HepG2 (cell line): ENCODE data around the gene SCN9A. TPM values are rescaled to one million over a fixed set of nuclear protein-coding genes. Genes with fewer than 3 reads are reported as not detected.

ENCODE experiments used
- ARNT2 ChIP-seq: sonication (generic); formaldehyde crosslinking; IDR thresholded peaks from 2 replicates; pipeline ENCODE4 v1.8.0; 2022; ENCODE audit warnings: mild to moderate bottlenecking, low read depth, missing genetic modification reagents, moderate library complexity
- CBX1 ChIP-seq: IDR thresholded peaks from one replicate; pipeline ENCODE4 v1.6.1; 2016; ENCODE audit warnings: antibody characterized with exemption, low read depth
- CREB3 ChIP-seq: sonication (generic); formaldehyde crosslinking; IDR thresholded peaks from 2 replicates; pipeline ENCODE4 v1.5.0; 2020; ENCODE audit warnings: missing genetic modification reagents
- FIP1L1 ChIP-seq: fragments of 200-400 bp; formaldehyde crosslinking; IDR thresholded peaks from 2 replicates; pipeline ENCODE4 v1.6.1; 2018; ENCODE audit warnings: low read depth, mild to moderate bottlenecking, low read length, moderate library complexity, borderline replicate concordance; ENCODE audit not compliant: insufficient read depth
- HDAC2 ChIP-seq: sonication (generic); formaldehyde crosslinking; IDR thresholded peaks from 2 replicates; pipeline ENCODE4 v1.4.0; 2020; ENCODE audit warnings: missing genetic modification reagents
- HNF4A ChIP-seq: sonication (generic); formaldehyde crosslinking; IDR thresholded peaks from 2 replicates; pipeline ENCODE4 v1.4.0; 2020; ENCODE audit warnings: missing genetic modification reagents
- JUN ChIP-seq: sonication (generic); formaldehyde crosslinking; IDR thresholded peaks from 2 replicates; pipeline ENCODE4 v1.4.0; 2020; ENCODE audit warnings: mild to moderate bottlenecking, missing genetic modification reagents
- MED13 ChIP-seq: sonication (generic); formaldehyde crosslinking; IDR thresholded peaks from 2 replicates; pipeline ENCODE4 v1.5.0; 2020; ENCODE audit warnings: missing genetic modification reagents
- MEIS1 ChIP-seq: sonication (generic); formaldehyde crosslinking; IDR thresholded peaks from 2 replicates; pipeline ENCODE4 v1.9.0; 2021; ENCODE audit warnings: mild to moderate bottlenecking, missing genetic modification reagents, moderate library complexity, borderline replicate concordance
- PBX3 ChIP-seq: sonication (generic); formaldehyde crosslinking; IDR thresholded peaks from 2 replicates; pipeline ENCODE4 v1.8.1; 2023; ENCODE audit warnings: missing genetic modification reagents, inconsistent platforms, borderline replicate concordance
- PHF21A ChIP-seq: sonication (generic); formaldehyde crosslinking; IDR thresholded peaks from 2 replicates; pipeline ENCODE4 v1.5.0; 2020; ENCODE audit warnings: mild to moderate bottlenecking, missing genetic modification reagents
- RAD21 ChIP-seq: fragments of 450-650 bp; formaldehyde crosslinking; IDR thresholded peaks from 2 replicates; pipeline ENCODE4 v1.5.0; 2020; ENCODE audit warnings: mild to moderate bottlenecking
- RFX3 ChIP-seq: IDR thresholded peaks from 2 replicates; pipeline ENCODE4 v1.6.1; 2016; ENCODE audit warnings: missing biosample characterization, missing genetic modification reagents
- RXRB ChIP-seq: IDR thresholded peaks from 2 replicates; pipeline ENCODE4 v1.6.1; 2016; ENCODE audit warnings: borderline replicate concordance, missing genetic modification reagents, missing compliant biosample characterization
- TRAFD1 ChIP-seq: sonication (generic); formaldehyde crosslinking; IDR thresholded peaks from 2 replicates; pipeline ENCODE4 v1.5.1; 2020; ENCODE audit warnings: missing genetic modification reagents, mild to moderate bottlenecking, borderline replicate concordance
- ZNF160 ChIP-seq: sonication (generic); formaldehyde crosslinking; IDR thresholded peaks from 2 replicates; pipeline ENCODE4 v1.8.0; 2022; ENCODE audit warnings: mild to moderate bottlenecking, inconsistent platforms, missing genetic modification reagents
- ZNF251 ChIP-seq: sonication (generic); formaldehyde crosslinking; IDR thresholded peaks from 2 replicates; pipeline ENCODE4 v1.9.0; 2021; ENCODE audit warnings: mild to moderate bottlenecking, missing genetic modification reagents
- ZNF275 ChIP-seq: sonication (generic); formaldehyde crosslinking; IDR thresholded peaks from 2 replicates; pipeline ENCODE4 v1.8.0; 2022; ENCODE audit warnings: missing genetic modification reagents, mild to moderate bottlenecking, inconsistent platforms, borderline replicate concordance
- ZNF383 ChIP-seq: sonication (generic); formaldehyde crosslinking; IDR thresholded peaks from 2 replicates; pipeline ENCODE4 v1.4.0; 2020; ENCODE audit warnings: missing genetic modification reagents, mild to moderate bottlenecking, borderline replicate concordance
- ZNF644 ChIP-seq: IDR thresholded peaks from 2 replicates; pipeline ENCODE4 v1.6.1; 2016; ENCODE audit warnings: low read depth
- polyA plus RNA-seq, 8 experiments: library from polyadenylated mRNA; depleted of rRNA in 3 of 8; stranded (reverse) in 7 of 8; unstranded in 1 of 8; fragments of >200 nt; fragmentation: Illumina TruSeq in 4 of 8; extraction: Trizol in 4 of 8; gene quantifications; 2 replicates each; pipeline versions ENCODE4 v1.2.1 to v1.2.3, GENCODE V29; 2011 to 2016; ENCODE audit warnings: low read depth in 4 of 8, missing spikeins in 1 of 8, mixed read lengths in 1 of 8; ENCODE audit not compliant: insufficient read depth in 1 of 8
- total RNA-seq, 5 experiments: library from RNA; depleted of rRNA; stranded (reverse); fragments of >200 nt; fragmentation: Illumina TruSeq; extraction: Trizol; gene quantifications; 2 replicates each; pipeline ENCODE4 v1.2.3, GENCODE V29; 2016; ENCODE audit warnings: low read depth in 1 of 5
- TF ChIP-seq, protein P1 (sequence below): sonication (generic); formaldehyde crosslinking; IDR thresholded peaks from 2 replicates; pipeline ENCODE4 v1.4.0; 2020; ENCODE audit warnings: missing genetic modification reagents
- TF ChIP-seq, protein P2 (sequence below): sonication (generic); formaldehyde crosslinking; IDR thresholded peaks from 2 replicates; pipeline ENCODE4 v1.4.0; 2020; ENCODE audit warnings: missing genetic modification reagents

SCN9A gene
- total and polyA plus RNA-seq, 2 of the 13 experiments (the other 11 are each of a cell fraction or from before 2014, with no cell fraction given): 15.3 to 24.3 TPM

GRCh38 chr2:166375736-166376487 is at the start of gene SCN9A (continued):
- no peak for TF ChIP-seq PHF21A (CRISPR knock-in tag)
- 0 out of 2 replicates have a peak, but pooled peaks have one; percentile 8 for TF ChIP-seq CREB3 (CRISPR knock-in tag)
- TF ChIP-seq PBX3 (CRISPR knock-in tag): no peak
- TF ChIP-seq FIP1L1: no peak
- TF ChIP-seq CBX1: peak; percentile 11
- peak; percentile 86 for TF ChIP-seq HDAC2 (CRISPR knock-in tag)
- no peak for TF ChIP-seq ZNF383 (CRISPR knock-in tag)
- TF ChIP-seq, protein P1, sequence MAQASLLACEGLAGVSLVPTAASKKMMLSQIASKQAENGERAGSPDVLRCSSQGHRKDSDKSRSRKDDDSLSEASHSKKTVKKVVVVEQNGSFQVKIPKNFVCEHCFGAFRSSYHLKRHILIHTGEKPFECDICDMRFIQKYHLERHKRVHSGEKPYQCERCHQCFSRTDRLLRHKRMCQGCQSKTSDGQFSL (CRISPR knock-in tag): no peak
- TF ChIP-seq JUN (CRISPR knock-in tag): no peak
- TF ChIP-seq ZNF644 (CRISPR knock-in tag): no peak; the same call in 1 of the 2 replicates
- peak; percentile 33; the same call in 1 of the 2 replicates for TF ChIP-seq RAD21
- peak; percentile 76; the same call in 1 of the 2 replicates for TF ChIP-seq TRAFD1 (CRISPR knock-in tag)
- no peak for TF ChIP-seq MEIS1 (CRISPR knock-in tag)
- TF ChIP-seq RXRB: peak; percentile 62; the same call in 1 of the 2 replicates
- peak; percentile 78; the same call in 1 of the 2 replicates for TF ChIP-seq ZNF160 (CRISPR knock-in tag)
- 0 out of 2 replicates have a peak, but pooled peaks have one; percentile 57 for TF ChIP-seq MED13
- peak; percentile 90 for TF ChIP-seq ARNT2 (CRISPR knock-in tag)
- TF ChIP-seq RFX3 (CRISPR knock-in tag): 0 out of 2 replicates have a peak, but pooled peaks have one; percentile 11
- peak; percentile 59 for TF ChIP-seq HNF4A
- TF ChIP-seq, protein P2, sequence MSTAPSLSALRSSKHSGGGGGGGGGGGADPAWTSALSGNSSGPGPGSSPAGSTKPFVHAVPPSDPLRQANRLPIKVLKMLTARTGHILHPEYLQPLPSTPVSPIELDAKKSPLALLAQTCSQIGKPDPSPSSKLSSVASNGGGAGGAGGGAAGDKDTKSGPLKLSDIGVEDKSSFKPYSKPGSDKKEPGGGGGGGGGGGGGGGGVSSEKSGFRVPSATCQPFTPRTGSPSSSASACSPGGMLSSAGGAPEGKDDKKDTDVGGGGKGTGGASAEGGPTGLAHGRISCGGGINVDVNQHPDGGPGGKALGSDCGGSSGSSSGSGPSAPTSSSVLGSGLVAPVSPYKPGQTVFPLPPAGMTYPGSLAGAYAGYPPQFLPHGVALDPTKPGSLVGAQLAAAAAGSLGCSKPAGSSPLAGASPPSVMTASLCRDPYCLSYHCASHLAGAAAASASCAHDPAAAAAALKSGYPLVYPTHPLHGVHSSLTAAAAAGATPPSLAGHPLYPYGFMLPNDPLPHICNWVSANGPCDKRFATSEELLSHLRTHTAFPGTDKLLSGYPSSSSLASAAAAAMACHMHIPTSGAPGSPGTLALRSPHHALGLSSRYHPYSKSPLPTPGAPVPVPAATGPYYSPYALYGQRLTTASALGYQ (CRISPR knock-in tag): no peak
- TF ChIP-seq ZNF275: no peak; the same call in 1 of the 2 replicates
- TF ChIP-seq ZNF251 (CRISPR knock-in tag): no peak
